Measurements from ENCODE around the gene DUSP6.
"Not testable (repeated sequence)": the region's sequence is repeated elsewhere in the genome, so short reads cannot be mapped to it uniquely, and the experiment has no call there.

DUSP6 gene

DNA sequence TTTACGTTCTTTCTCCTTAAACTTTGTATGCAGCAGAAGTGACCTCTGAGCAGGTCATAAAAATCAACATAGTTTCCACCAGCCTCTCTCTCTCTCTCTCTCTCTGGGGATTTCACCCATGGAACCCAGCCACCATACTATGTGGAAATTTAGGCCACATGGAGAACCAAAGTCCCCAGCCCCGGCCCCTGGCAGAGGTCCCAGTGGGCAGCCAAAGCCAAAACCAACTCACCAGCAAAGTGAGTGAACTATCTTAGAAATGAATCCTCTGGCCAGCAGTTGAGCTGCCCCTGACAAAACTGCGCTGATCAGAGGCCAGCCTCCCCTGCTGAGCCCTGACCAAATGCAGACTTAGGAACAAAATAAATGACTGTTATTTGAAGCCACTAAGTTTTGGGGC lies 9.2 kb downstream of the DUSP6 start:
- Histone ChIP-seq H3K4me3 (no peak overlapping the region), H3K27ac (peak overlapping the region in 1 of 2 donors; percentile 73)
- TF ChIP-seq, protein P1, sequence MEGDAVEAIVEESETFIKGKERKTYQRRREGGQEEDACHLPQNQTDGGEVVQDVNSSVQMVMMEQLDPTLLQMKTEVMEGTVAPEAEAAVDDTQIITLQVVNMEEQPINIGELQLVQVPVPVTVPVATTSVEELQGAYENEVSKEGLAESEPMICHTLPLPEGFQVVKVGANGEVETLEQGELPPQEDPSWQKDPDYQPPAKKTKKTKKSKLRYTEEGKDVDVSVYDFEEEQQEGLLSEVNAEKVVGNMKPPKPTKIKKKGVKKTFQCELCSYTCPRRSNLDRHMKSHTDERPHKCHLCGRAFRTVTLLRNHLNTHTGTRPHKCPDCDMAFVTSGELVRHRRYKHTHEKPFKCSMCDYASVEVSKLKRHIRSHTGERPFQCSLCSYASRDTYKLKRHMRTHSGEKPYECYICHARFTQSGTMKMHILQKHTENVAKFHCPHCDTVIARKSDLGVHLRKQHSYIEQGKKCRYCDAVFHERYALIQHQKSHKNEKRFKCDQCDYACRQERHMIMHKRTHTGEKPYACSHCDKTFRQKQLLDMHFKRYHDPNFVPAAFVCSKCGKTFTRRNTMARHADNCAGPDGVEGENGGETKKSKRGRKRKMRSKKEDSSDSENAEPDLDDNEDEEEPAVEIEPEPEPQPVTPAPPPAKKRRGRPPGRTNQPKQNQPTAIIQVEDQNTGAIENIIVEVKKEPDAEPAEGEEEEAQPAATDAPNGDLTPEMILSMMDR (IDR thresholded peaks at IDR 0.05), result no peak
- peak; percentile 94 for DNase-seq (ENCODE audit: low spot score)

DNA sequence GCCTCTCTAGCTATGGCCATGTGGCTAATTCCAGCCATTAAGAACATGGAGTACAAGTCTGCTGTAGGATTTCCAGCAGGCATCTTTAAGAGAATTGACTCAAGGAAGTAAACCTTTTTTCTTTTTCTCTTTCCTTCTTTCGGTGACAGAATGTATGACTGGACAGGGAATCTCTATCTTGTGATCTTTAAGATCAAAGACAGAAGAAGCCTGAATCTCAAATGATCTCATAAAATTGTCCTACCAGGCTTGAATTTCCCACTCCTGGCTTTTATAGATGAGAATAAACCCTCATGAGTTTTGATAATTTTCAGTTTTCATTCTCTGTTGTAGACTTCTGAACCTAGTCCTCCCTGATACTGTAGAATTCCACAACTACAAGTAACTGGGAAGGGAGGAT lies 11.4 kb downstream of the DUSP6 start:
- Histone ChIP-seq H3K4me3 (no peak overlapping the region), H3K27ac (no peak overlapping the region)
- TF ChIP-seq, protein P1 (IDR thresholded peaks at IDR 0.05), result no peak
- no peak for DNase-seq (ENCODE audit: low spot score)

DNA sequence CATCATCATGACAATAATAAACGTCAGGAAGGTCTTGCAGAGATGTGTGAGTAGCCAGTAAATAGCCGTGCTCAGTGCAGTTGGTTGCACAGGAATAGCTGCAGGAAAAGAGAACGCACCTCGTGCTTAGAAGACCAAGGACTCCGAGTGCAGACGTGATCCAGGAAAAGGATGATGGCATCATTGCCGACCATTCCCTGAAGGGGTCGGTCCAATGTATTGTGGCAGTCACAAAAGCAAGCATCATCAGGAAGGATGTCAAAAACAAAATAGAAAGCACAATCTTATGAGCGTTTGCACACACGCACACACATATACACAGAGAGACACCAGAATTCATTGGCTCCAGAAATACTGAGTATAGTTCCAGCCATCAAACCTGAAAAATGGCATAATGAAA lies 12.8 kb downstream of the DUSP6 start:
- no peak for DNase-seq (ENCODE audit: low spot score)
- no peak overlapping the region for H3K4me3 ChIP-seq
- TF ChIP-seq, protein P1 (IDR thresholded peaks at IDR 0.05), result no peak
- no peak overlapping the region for H3K27ac ChIP-seq

DNA sequence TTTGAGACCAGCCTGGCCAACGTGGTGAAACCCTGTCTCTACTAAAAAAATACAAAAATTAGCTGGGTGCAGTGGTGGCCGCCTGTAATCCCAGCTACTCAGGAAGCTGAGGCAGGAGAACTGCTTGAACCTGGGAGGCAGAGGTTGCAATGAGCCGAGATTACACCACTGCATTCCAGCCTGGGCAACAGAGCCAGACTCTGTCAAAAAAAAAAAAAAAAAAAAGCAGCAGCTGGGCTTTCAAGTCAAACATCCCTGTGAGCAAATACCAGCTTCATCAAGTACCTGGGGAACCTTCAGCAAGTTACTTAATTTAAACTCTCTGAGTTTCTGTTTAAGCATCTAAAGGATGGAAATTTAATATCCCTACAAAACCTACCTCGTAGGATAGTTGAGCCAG lies 15.2 kb downstream of the DUSP6 start:
- H3K4me3 ChIP-seq; H3K27ac ChIP-seq; DNase-seq (ENCODE audit: low spot score): not testable (repeated sequence)

DNA sequence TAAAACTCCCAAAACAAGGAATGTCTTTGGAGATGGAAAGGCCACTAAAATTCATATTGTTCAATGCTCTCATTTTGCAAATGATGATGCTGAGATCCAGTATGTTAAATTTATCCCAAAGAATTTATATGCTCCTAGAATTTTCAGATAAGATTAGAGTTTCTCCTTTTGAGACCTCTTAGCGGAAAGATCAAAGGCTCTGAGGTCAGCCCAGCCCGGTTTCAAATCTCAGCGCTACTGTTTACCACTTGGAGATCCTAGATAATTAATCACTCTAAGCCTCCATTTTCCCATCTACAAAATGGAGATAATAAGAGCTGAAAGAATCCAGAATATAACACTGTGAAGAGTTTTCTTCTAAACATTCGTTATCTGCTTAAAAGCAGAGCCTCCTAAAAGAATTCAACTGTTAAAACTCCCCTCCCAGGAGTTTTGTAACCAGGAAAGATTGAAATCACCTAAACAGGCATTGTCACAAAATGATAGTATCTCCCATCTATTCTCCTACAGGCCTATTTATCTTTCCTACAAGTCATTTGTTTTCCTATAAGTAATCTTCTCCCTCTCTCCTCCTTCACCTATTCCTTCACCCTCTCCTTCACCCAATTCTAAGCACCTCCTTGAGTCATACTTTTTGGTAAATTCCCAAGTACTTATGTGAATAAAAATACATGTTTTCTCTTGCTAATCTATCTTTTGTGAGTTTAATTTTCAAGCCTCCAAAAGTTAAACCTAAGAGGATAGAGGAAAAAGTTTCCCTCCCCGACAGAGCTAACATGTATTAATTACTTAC lies 16.7 kb downstream of the DUSP6 start:
- Histone ChIP-seq H3K27ac (no peak overlapping the region), H3K4me3 (no peak overlapping the region)
- TF ChIP-seq, protein P1 (IDR thresholded peaks at IDR 0.05), result no peak
- no peak for DNase-seq (ENCODE audit: low spot score)

DNA sequence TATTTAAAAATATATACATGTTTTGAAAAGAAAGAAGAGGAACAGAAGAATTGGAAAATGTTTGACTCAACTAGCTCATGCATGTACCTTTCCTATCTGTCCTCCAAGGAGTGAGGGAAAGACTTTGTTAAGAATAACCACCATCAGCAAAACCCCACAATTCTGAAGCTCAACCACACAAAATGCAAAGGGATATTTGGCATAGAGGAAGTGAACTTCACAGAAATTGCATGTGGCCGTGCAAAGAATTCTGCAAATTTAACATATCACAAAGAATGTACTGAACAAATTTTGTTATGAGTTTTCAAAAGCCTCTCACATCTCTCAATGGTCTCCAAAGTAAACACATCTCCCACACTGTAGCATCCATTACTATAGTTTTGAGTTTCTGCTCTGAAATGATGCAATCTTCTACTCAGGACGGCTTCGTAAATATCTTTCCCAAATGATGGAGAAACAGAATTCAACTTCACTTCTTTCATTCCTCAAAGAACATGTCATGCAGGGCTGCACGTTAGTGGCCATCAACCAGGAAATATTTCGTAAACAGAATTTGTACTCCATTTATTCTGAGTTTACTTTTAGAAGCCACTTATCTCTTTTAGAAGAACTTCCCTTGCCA lies 17.6 kb downstream of the DUSP6 start:
- TF ChIP-seq, protein P1 (IDR thresholded peaks at IDR 0.05), result no peak
- Histone ChIP-seq H3K27ac (peak overlapping the region in 1 of 2 donors; percentile 15), H3K4me3 (no peak overlapping the region)
- DNase-seq (ENCODE audit: low spot score), result no peak

DNA sequence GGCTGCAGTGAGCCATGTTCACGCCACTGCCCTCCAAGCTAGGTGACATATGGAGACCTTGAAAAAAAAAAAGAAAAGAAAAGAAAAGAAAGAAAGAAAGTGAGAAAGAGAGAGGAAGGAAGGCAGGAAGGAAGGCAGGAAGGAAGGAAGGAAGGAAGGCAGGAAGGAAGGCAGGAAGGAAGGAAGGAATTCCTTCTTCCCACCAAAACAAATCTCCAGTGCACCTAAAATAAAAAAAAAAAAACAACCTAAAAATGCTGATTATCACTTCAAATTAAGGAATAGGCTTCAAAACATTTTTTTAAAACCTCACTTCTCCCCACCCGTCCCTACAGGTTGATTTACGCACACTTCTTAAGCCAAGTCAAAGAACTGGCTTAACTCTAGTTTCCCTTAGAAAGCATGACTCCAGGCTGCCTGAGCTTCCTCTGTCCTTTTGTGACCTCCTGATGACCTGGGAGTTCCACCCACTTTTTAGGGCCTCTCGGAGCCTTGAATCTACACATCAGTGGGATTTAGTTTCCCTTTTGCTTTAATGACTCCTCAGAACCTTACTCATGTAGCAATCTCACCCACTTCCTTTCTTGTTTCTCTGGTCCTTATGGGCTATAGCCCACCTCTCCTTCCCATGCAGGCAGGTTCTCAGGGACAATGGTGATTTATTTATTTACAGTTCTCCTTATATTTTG lies 18.6 kb downstream of the DUSP6 start:
- TF ChIP-seq, protein P1 (IDR thresholded peaks at IDR 0.05), result no peak
- no peak for DNase-seq (ENCODE audit: low spot score)
- Histone ChIP-seq H3K27ac (no peak overlapping the region), H3K4me3 (no peak overlapping the region)
